Measurements from ENCODE around the gene UBXN7.
"Not testable (repeated sequence)": the region's sequence is repeated elsewhere in the genome, so short reads cannot be mapped to it uniquely, and the experiment has no call there.

The UBXN7 gene

DNA sequence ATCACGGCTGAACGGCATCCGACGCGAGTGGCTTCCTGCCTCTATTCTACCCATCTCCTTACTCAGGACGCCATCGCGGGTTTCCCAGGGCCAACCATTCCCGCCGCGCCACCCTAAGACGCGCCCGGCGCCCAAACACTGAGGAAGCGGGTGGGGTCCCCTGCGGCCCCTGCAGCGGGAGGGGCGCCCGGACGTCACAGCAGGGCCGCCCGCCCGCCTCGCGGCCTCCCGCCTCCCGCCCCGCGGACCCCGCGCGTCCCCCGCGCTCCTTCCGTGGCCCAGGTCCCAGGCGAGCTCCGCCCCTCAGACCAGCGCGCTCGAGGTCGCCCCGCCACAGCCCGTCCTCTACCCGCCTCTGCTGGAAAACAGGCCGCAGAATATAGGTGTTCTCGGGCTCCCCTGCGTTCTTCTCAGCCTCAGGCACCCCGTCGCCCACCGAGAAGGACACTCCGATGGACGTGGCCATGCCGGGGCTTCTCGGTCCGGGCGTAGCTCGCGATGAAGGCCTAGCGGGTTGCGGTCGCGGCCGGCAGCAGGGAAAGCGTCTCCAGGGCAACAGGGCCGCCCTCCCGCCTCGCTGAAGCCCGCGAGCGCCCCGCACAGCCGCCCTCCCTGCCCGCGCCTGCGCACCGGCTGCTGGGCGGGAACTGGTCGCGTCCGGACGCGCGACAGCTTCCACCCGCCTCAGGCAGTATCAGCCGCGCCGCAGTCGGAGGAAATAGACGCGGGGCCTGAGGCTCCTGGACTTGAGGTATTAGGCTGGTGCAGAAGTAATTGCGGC, 114.3 kb downstream of the UBXN7 start, which contains the start of gene DYNLT2B:
Gene DYNLT2B, minus strand, starts transcription at position 554 of the 781 bp plus-strand sequence. Its CDS starts 88 bp downstream, at position 466.
- DNase-seq (ENCODE audit: low read depth in 2 of 2) = peak; percentile 58 to 84

DNA sequence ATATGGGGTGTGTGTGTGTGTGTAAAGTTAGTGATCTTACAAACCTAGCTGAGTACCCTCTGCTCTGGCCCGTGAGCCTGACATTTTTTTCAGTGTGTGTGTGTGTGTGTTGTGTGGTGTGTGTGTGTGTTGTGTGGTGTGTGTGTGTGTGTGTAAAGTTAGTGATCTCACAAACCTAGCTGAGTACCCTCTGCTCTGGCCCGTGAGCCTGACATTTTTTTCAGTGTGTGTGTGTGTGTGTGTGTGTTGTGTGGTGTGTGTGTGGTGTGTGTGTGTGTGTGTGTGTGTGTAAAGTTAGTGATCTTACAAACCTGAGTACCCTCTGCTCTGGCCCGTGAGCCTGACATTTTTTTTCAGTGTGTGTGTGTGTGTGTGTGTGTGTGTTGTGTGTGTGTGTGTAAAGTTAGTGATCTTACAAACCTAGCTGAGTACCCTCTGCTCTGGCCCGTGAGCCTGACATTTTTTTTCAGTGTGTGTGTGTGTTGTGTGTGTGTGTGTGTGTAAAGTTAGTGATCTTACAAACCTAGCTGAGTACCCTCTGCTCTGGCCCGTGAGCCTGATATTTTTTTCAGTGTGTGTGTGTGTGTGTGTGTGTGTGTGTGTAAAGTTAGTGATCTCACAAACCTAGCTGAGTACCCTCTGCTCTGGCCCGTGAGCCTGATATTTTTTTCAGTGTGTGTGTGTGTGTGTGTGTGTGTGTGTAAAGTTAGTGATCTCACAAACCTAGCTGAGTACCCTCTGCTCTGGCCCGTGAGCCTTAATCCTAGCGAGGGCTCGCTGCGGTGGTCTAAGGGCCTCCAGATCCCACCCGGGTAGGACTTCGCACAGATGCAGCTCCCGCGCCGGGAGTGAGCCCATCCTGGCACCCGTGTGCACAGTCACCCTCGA, 115.2 kb downstream of the UBXN7 start:
- not testable (repeated sequence) for DNase-seq (ENCODE audit: low read depth in 2 of 2)

DNA sequence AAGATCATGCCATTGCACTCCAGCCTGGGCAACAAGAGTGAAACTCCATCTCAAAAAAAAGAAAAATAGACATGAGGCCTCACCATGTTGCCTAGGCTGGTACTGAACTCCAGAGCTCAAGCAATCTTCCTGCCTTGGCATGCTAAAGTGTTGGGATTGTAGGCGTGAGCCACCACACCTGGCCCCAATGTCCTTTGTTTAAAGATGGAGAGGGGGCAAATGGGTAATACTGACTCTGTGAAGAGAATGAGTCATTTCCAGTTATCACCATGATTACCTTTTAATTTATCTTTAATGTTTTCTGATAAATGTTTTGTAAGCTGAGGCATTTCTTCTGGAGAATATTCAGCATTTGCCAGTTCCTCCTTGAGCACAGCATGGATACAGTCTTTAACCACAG, 116.4 kb downstream of the UBXN7 start:
- DNase-seq (ENCODE audit: low read depth in 2 of 2) = no peak

DNA sequence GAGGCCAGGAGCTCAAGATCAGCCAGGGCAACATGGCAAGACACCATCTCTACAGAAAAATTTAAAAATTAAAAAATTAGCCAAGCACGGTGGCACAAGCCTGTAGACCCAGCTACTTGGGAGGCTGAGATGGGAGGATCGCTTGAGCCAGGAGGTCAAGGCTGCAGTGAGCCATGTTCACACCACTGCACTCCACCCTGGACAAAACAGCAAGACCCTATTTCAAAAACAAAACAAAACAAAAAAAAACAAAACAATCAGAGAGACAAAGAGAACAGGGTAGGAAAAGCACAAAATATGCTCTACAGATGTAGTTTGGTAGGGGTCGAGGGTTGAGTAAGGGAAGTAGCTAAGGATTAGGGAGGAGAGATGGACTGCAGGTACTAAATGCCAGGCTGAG, 117.6 kb downstream of the UBXN7 start:
- DNase-seq (ENCODE audit: low read depth in 2 of 2) = no peak

DNA sequence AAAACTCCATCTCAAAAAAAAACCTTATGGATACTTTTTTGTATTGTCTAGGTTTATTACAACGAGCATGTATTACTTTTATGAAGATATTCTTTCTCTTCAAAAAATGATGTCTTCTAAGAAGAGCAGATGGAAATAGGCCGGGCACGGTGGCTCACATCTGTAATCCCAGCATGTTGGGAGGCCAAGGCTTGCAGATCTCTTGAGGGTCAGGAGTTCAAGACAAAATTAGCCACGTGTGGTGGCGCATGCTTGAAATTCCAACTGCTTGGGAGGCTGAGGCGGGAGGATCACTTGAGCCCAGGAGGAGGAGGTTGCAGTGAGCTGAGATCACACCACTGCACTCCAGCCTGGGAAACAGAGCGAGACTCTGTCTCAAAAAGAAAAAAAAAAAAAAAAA, 118.1 kb downstream of the UBXN7 start:
- DNase-seq (ENCODE audit: low read depth in 2 of 2) = not testable (repeated sequence)

DNA sequence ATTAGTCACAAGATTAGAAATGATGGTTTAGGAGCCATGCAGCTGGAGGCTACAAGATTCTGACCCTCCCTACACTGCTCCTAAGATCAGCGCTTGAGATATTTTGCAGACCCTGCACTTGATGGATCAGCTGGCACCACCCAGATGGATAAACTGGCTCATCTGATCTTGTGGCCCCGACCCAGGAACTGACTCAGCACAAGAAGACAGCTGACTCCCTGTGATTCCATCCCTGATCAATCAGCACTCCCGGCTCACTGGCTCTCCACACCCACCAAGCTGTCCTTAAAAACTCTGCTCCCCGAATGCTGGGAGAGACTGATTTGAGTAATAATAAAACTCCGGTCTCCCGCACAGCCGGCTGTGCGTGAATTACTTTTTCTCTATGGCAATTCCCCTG, 129.3 kb downstream of the UBXN7 start:
- DNase-seq (ENCODE audit: low read depth in 2 of 2) = not testable (repeated sequence)

DNA sequence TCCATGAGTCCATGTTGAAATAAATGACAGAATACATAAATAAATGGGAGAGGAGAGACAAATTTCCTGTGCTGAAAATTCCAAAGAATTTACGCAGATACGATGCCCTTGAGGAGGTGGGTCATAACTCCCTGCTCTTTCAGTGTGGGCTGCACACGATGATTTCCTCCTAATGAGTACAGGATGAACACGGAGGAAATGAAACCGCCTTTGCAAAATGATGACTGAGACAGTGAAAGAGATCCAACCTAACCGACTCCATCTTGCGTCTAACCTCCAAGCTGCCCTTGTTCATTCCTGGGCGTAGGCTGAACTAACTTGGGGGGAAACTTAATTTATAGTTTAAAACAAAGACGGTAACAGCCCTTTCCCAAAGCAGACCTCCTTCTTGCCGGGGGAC, 129.7 kb downstream of the UBXN7 start:
- DNase-seq (ENCODE audit: low read depth in 2 of 2) = not testable (repeated sequence)

DNA sequence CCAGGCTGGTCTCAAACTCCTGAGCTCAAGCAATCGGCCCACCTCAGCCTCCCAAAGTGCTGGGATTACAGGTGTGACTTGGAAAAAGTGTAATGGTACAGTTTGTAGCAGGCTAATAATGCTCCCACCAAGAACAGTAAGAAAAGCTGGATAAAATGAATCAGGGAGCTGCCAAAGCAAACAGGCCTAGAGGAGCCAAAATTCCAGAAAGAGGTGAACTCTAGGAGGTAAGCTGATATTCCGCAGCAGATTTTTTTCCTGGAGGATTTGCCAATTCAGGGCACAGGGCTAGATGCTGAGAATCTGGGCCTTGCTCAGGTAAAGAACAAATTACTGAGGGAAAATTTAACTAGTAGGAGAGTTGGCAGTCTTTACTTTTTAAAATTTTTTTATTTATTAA, 133.7 kb downstream of the UBXN7 start:
- DNase-seq (ENCODE audit: low read depth in 2 of 2) = no peak

Measured in stimulated activated CD8-positive, alpha-beta memory T cell treated with anti-CD3 and anti-CD28 coated beads, Interleukin-7, amount 100 ng/mL, for 4 hours (primary cell).